ENCODE measurements around the gene KLHL42. TPM values are rescaled to one million over a fixed set of nuclear protein-coding genes. Genes with fewer than 3 reads are reported as not detected.

The KLHL42 gene
- total and polyA plus RNA-seq, 10 of the 15 experiments (the other 5 are each of a cell fraction or from before 2014, with no cell fraction given): 2.1 to 18.2 (median 13.1) TPM

GRCh38 chr12:27807063-27807703 lies 27.1 kb downstream of the KLHL42 start (continued):
- no peak for TF ChIP-seq CUX1 (IDR thresholded peaks at IDR 0.05; ENCODE audit: insufficient replicate concordance, low read depth, low read length)
- TF ChIP-seq SREBF1 (IDR thresholded peaks at IDR 0.05; ENCODE audit: low read length): no peak
- no peak for TF ChIP-seq POU2F2 (IDR thresholded peaks at IDR 0.05; ENCODE audit: borderline replicate concordance, low read depth, low read length)
- no peak for TF ChIP-seq ELK1 (IDR thresholded peaks at IDR 0.05; ENCODE audit: low read depth, low read length)
- TF ChIP-seq ZBTB33 (IDR thresholded peaks at IDR 0.05): no peak
